Right renal cortex interstitium (tissue), 3 donors: ENCODE results near the gene COLGALT1. TPM values are rescaled to one million over a fixed set of nuclear protein-coding genes. Genes with fewer than 3 reads are reported as not detected.
"Not testable (repeated sequence)": the region's sequence is repeated elsewhere in the genome, so short reads cannot be mapped to it uniquely, and the experiment has no call there.

Source experiments
- DNase-seq, 3 donors: peaks; one replicate each; pipeline ENCODE4 v3.0.0-alpha.2; 2013; ENCODE audit warnings: low read depth in 3 of 3, low spot score in 2 of 3
- polyA plus RNA-seq, 3 donors: library from polyadenylated mRNA; unstranded; fragments of 120-200 nt; gene quantifications; one replicate each; pipeline ENCODE4 v1.2.1, GENCODE V29; 2013; ENCODE audit not compliant: insufficient read length in 3 of 3

Gene COLGALT1
- polyA plus RNA-seq, 3 donors: 43.3 to 47.5 (median 43.7) TPM

DNA sequence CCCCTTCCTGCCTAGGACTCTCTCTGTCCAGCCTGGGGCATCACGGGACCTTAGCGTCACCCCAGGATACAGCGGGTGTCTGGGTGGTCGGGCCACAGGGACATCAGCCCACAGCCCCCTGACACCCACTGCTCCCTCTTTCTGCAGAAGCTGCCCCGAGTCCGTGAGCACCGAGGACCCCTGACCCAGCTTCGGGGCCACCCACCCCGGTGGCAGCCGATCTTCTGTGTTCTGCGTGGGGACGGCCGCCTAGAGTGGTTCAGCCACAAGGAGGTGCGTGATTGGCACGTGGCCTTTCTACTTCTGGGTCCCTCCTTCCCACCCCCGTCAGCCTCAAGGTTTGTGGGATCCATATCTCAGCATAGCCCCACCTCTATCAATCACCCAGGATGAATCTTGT lies 23.3 kb upstream of the COLGALT1 start:
- no peak for DNase-seq

DNA sequence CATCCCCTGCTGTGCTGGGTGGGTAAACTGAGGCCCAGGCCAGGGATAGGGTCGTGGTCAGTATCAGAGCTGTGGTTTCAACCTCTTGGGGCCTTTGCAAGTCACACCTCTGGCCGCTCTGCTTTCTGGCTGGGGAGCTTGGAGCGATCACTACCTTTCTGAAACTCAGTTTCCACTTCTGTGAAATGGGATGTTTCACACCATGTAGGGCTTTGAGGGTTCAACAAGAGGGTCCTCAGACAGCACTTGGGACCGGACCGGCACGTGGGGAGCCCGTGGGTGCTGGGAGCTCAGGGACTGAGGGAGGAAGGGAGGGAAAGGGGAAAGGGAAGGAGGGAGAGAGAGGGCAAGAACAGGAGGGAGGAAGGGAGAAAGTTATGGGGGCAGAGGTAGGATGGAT lies 22.9 kb upstream of the COLGALT1 start:
- DNase-seq: no peak

GRCh38 chr19:17534767-17535166 lies 20.7 kb upstream of the COLGALT1 start:
- DNase-seq: no peak

DNA sequence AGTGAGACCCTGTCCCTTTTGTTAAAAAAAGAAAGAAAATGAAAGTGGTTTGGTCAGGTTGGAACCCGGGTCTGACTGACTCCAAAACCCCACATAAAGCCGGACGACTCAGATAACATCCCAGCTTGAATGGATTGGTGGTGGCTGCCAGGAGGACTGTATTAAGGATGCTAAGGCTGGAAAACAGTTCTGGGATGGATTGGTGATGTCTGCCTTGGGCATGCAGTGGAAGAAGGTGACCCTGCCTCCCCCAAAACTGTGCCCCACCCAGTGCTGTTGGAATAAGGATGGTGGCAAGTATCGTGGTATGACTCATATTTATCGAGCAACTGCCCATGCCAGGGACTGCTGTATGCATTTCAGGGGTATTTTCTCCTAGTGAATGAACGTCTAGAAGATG lies 18.5 kb upstream of the COLGALT1 start:
- DNase-seq: no peak

DNA sequence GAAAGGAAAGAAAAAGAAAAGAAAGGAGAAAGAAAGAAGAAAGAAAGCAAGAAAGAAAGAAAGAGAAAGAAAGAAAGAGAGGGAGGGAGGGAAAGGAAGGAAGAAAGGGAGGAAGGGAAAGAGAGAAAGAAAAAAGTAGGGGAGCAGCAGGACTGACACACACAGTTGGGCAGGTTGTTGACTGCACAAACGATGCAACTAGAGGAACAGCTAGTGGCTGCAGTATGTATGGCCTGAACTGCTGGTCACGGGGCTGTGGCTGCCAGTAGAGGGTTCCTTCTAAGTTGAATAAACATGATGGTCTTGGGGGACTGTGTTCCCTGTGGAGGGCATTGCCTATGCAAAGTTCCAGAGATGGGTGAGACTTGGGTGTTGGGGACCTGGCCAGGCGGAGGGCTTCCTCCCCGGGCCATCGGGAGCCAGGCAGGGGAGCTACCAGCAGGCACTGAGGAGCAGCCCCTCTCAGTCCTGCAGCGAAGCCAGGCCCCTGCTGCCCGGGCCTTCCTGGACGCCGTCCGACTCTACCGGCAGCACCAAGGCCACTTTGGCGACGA lies 16.7 kb upstream of the COLGALT1 start:
- DNase-seq: no peak

- peak; percentile 45 to 74 (median 69) for DNase-seq
These were observed 16.0 kb upstream of the COLGALT1 start for GRCh38 chr19:17539238-17540117.

- no peak for DNase-seq
These were observed 15.3 kb upstream of the COLGALT1 start for GRCh38 chr19:17540174-17540573.

- no peak for DNase-seq
These were observed 14.2 kb upstream of the COLGALT1 start for GRCh38 chr19:17541184-17541759.

DNA sequence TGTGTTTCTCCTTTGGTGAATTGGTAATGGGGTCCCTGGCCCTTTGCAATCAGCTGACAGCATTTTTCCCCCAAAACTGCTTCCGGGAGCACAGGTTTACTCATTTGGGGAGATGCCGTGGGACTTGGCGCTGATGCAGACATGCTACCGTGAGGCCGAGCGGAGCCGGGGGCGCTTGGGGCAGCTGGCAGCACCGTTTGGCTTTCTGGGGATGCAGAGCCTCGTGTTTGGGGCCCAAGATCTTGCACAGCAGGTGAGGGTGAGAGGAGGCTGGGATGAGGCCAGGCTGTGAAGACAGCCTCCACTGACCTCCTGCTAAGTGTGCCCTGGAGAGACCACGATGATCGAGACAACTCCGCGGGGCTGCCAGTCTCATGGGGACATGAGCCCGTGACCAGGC lies 13.4 kb upstream of the COLGALT1 start:
- no peak for DNase-seq

GRCh38 chr19:17542793-17543582 lies 12.5 kb upstream of the COLGALT1 start:
- DNase-seq: no peak

GRCh38 chr19:17543986-17544385 lies 11.5 kb upstream of the COLGALT1 start:
- DNase-seq: no peak

- DNase-seq: no peak
These were observed 11.0 kb upstream of the COLGALT1 start for GRCh38 chr19:17544418-17544817.

- DNase-seq: no peak
These were observed 7.3 kb upstream of the COLGALT1 start for GRCh38 chr19:17548145-17548544.

DNA sequence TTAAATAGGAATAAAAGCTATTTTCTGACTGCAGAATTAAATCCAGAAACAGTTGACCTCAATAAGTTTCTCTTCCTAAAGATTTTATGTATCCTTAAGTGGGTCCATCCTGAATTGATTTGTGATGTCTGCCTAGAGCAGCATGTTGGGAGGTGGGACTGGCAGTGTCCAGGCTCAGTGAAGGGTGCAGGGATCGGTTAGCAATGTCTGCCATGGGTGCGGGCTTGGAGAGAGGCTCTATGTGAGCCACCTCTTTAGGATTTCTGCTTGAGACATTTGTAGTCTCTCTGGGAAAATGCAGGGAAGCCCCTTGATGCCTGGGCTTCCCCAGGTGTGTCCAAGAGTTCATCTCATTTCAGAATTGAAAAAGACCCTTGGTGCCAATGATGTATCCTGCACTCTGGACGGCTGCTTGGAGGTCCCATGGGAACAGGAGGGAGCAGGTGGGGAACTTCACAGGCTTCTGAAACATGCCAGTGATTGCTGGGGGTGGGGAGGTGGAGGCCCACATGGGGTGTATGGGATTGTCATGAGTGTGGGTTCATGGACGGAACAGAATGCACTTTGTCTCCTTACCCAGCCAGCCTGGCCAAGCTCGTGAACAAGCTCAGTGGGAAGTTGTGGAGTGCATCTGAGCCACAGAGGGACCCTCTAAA lies 6.2 kb upstream of the COLGALT1 start:
- DNase-seq: no peak

GRCh38 chr19:17550076-17550667 lies 5.3 kb upstream of the COLGALT1 start:
- no peak for DNase-seq

DNA sequence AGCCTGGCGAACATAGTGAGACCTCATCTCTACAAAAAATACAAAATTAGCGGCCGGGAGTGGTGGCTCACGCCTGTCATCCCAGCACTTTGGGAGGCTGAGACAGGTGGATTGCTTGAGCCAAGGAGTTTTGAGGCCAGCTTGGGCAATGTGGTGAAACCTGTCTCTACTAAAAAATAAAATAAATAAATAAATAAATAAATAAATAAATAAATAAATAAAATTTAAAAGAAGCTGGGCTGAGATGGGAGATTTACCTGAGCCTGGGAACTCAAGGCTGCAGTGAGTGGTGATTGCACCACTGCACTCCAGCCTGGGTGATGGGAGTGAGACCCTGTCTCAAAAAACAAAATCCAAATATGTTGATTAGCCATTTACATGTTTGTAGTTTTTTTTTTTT lies 2.7 kb upstream of the COLGALT1 start:
- DNase-seq: not testable (repeated sequence)

- no peak for DNase-seq
These were observed 2.2 kb upstream of the COLGALT1 start for GRCh38 chr19:17553256-17553655.

DNA sequence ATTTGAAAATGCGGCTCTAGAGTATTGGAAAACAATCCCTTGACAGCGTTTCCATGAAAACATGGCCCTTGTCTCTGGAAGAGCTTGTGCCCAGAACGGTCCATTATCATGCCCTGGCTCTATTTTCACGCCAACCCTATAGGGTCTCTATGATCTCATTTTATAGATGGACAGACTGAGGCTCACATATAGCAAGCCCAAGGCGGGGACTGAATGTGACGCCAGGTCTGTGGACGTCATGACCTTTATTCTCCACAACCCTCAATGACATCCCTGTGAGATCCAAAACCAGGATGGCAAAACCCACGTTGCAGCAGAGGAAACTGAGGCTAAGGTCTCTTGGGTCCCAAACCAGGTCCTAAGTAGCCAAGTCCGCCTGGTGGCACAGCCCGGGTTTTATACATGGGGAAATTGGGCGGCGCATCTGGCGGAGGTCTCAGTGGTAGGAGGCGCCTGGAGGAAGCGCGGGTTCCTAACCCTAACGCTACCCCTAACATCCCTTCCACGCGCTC lies 425 bp upstream of the COLGALT1 start:
- DNase-seq: no peak

- no peak for DNase-seq
These were observed 722 bp downstream of the COLGALT1 start for GRCh38 chr19:17555929-17556813.
